H9 (cell line): ENCODE measurements around the gene TTC28. TPM values are rescaled to one million over a fixed set of nuclear protein-coding genes. Genes with fewer than 3 reads are reported as not detected.

Source experiments
- DNase-seq: peaks from one replicate; pipeline ENCODE4 v3.0.0-alpha.2; 2017
- H2AFZ ChIP-seq: one replicate; pipeline ENCODE4 v1.6.1; 2013; ENCODE audit warnings: mild to moderate bottlenecking, low read length, control low read depth, moderate library complexity
- H2AK5ac ChIP-seq: 2 replicates; pipeline ENCODE4 v1.6.1; 2013; ENCODE audit warnings: low read length, control low read depth, mixed read lengths; ENCODE audit not compliant: insufficient read length
- H2BK120ac ChIP-seq: one replicate; pipeline ENCODE4 v1.6.1; 2013; ENCODE audit warnings: low read depth, mild to moderate bottlenecking, low read length, control low read depth, inconsistent platforms; ENCODE audit not compliant: poor library complexity, severe bottlenecking
- H2BK12ac ChIP-seq: 2 replicates; pipeline ENCODE4 v1.6.1; 2013; ENCODE audit warnings: low read length, control low read depth, mixed read lengths, low read depth; ENCODE audit not compliant: insufficient read length
- H2BK15ac ChIP-seq: 2 replicates; pipeline ENCODE4 v1.6.1; 2013; ENCODE audit warnings: low read depth, low read length, control low read depth
- H2BK20ac ChIP-seq: one replicate; pipeline ENCODE4 v1.6.1; 2013; ENCODE audit warnings: low read depth, mild to moderate bottlenecking, low read length, control low read depth, inconsistent platforms; ENCODE audit not compliant: poor library complexity, severe bottlenecking
- H2BK5ac ChIP-seq: 2 replicates; pipeline ENCODE4 v1.6.1; 2013; ENCODE audit warnings: low read length, control low read depth, mixed read lengths; ENCODE audit not compliant: insufficient read length
- H3K14ac ChIP-seq: 2 replicates; pipeline ENCODE4 v1.6.1; 2013; ENCODE audit warnings: low read length, control low read depth; ENCODE audit not compliant: insufficient read depth
- H3K18ac ChIP-seq: 2 replicates; pipeline ENCODE4 v1.6.1; 2013; ENCODE audit warnings: low read depth, mild to moderate bottlenecking, mixed read lengths, low read length, control low read depth; ENCODE audit not compliant: insufficient read length
- H3K23ac ChIP-seq: 2 replicates; pipeline ENCODE4 v1.6.1; 2013; ENCODE audit warnings: low read length, control low read depth, mixed read lengths, low read depth; ENCODE audit not compliant: insufficient read length
- H3K23me2 ChIP-seq: 2 replicates; pipeline ENCODE4 v1.6.1; 2013; ENCODE audit warnings: low read depth, mild to moderate bottlenecking, mixed read lengths, low read length, control low read depth; ENCODE audit not compliant: insufficient read length, poor library complexity, severe bottlenecking
- H3K27ac ChIP-seq: 2 replicates; pipeline ENCODE4 v1.5.1; 2013; ENCODE audit warnings: low read length, control low read depth, mixed read lengths, low read depth; ENCODE audit not compliant: insufficient read length
- H3K27me3 ChIP-seq: 2 replicates; pipeline ENCODE4 v1.6.1; 2013; ENCODE audit warnings: low read length, control low read depth, inconsistent platforms; ENCODE audit not compliant: insufficient read depth
- H3K4ac ChIP-seq: 2 replicates; pipeline ENCODE4 v1.6.1; 2013; ENCODE audit warnings: low read depth, mild to moderate bottlenecking, control low read depth, inconsistent platforms, low read length, moderate library complexity
- H3K4me1 ChIP-seq: 2 replicates; pipeline ENCODE4 v1.6.1; 2013; ENCODE audit warnings: low read length, control low read depth, inconsistent platforms; ENCODE audit not compliant: insufficient read depth
- H3K4me2 ChIP-seq: 2 replicates; pipeline ENCODE4 v1.6.1; 2013; ENCODE audit warnings: low read length, control low read depth, mixed read lengths; ENCODE audit not compliant: insufficient read length, insufficient read depth
- H3K56ac ChIP-seq: 2 replicates; pipeline ENCODE4 v1.6.1; 2013; ENCODE audit warnings: low read depth, mild to moderate bottlenecking, mixed read lengths, low read length, control low read depth; ENCODE audit not compliant: insufficient read length
- H3K79me1 ChIP-seq: 2 replicates; pipeline ENCODE4 v1.6.1; 2013; ENCODE audit warnings: low read depth, mild to moderate bottlenecking, moderate library complexity, low read length, control low read depth, inconsistent platforms; ENCODE audit not compliant: insufficient read depth, poor library complexity, severe bottlenecking
- H3K79me2 ChIP-seq: 2 replicates; pipeline ENCODE4 v1.6.1; 2013; ENCODE audit warnings: low read length, control low read depth, inconsistent platforms; ENCODE audit not compliant: insufficient read depth
- H3K9ac ChIP-seq: 2 replicates; pipeline ENCODE4 v1.6.1; 2013; ENCODE audit warnings: low read length, control low read depth, mixed read lengths; ENCODE audit not compliant: insufficient read length; ENCODE audit errors: extremely low read depth
- H3K9me3 ChIP-seq: one replicate; pipeline ENCODE4 v1.6.1; 2013; ENCODE audit warnings: low read depth, low read length, inconsistent platforms; ENCODE audit not compliant: control insufficient read depth
- H3T11ph ChIP-seq: one replicate; pipeline ENCODE4 v1.6.1; 2013; ENCODE audit warnings: mild to moderate bottlenecking, low read length, control low read depth, inconsistent platforms
- H4K20me1 ChIP-seq: one replicate; pipeline ENCODE4 v1.6.1; 2013; ENCODE audit not compliant: control insufficient read depth, insufficient read length, insufficient read depth
- H4K5ac ChIP-seq: 2 replicates; pipeline ENCODE4 v1.6.1; 2013; ENCODE audit warnings: low read depth, mild to moderate bottlenecking, mixed read lengths, low read length, control low read depth; ENCODE audit not compliant: insufficient read length
- H4K8ac ChIP-seq: replicated peaks from 2 replicates; pipeline ENCODE4 v1.6.1; 2013; ENCODE audit warnings: low read length, control low read depth, mixed read lengths, low read depth; ENCODE audit not compliant: insufficient read length
- H4K91ac ChIP-seq: 2 replicates; pipeline ENCODE4 v1.6.1; 2013; ENCODE audit warnings: low read depth, mild to moderate bottlenecking, moderate library complexity, mixed read lengths, low read length, control low read depth; ENCODE audit not compliant: insufficient read length
- H3K27ac Mint-ChIP-seq, 3 experiments: 2 replicates in 2 of 3; 3 replicates in 1 of 3; pipeline ENCODE4 v1.8.0; 2020 to 2021; ENCODE audit warnings: mixed read lengths in 3 of 3, mild to moderate bottlenecking in 1 of 3, moderate library complexity in 1 of 3
- H3K27me3 Mint-ChIP-seq: 2 replicates; pipeline ENCODE4 v1.8.0; 2021; ENCODE audit warnings: low read depth, mild to moderate bottlenecking, moderate library complexity, mixed read lengths
- H3K36me3 Mint-ChIP-seq, 3 experiments: 2 replicates in 2 of 3; 3 replicates in 1 of 3; pipeline ENCODE4 v1.8.0; 2020 to 2021; ENCODE audit warnings: low read depth in 3 of 3, mixed read lengths in 3 of 3; ENCODE audit not compliant: insufficient read depth in 1 of 3
- H3K4me1 Mint-ChIP-seq, 2 experiments: 2 replicates each; pipeline ENCODE4 v1.8.0; 2020; ENCODE audit warnings: mixed read lengths in 2 of 2
- H3K4me3 Mint-ChIP-seq, 2 experiments: 2 replicates in 1 of 2; 3 replicates in 1 of 2; pipeline ENCODE4 v1.8.0; 2020 to 2021; ENCODE audit warnings: mild to moderate bottlenecking in 2 of 2, mixed read lengths in 2 of 2, moderate library complexity in 1 of 2
- H3K9me3 Mint-ChIP-seq, 2 experiments: 2 replicates in 1 of 2; 3 replicates in 1 of 2; pipeline ENCODE4 v1.8.0; 2020; ENCODE audit warnings: mild to moderate bottlenecking in 2 of 2, mixed read lengths in 2 of 2, moderate library complexity in 1 of 2
- WGBS: extraction: QIAGEN DNeasy Blood & Tissue Kit; methylation state at CpG from one replicate; pipeline ENCODE4 v1.1.7; 2013; ENCODE audit warnings: missing lambda C conversion rate, low lambda C conversion rate, mixed read lengths; ENCODE audit not compliant: insufficient read length; ENCODE audit errors: extremely low coverage; 5-methylcytosine and 5-hydroxymethylcytosine counted together
- total RNA-seq: library from RNA; stranded (reverse); gene quantifications from 2 replicates; pipeline ENCODE4 v1.2.1, GENCODE V29; 2021
- TF ChIP-seq, protein P1 (sequence below): fragments of 200-600 bp; sonication (generic); conservative IDR thresholded peaks from 3 replicates; pipeline ENCODE4 v1.8.0; 2021; ENCODE audit warnings: antibody characterized with exemption, mild to moderate bottlenecking

The TTC28 gene
- total RNA-seq, 1 experiment from 2014 or later, result 13.6 TPM

DNA sequence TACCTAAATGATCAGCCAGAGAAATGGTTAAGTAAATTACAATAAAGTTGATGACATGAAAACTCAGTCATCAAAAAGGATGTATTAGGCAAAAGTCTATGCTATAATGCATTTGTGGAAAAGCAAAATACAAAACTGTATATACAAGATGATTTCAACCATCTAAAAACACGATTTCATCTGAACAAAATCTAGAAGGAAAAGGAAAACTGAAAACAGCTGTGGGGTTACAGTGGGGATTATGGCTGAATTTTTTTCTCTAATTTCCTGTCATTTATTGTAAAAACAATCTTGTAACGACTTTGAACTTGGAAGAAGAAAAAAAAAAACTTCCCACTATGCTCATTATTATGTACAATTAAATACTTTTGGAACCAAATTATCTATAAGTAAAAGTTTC is 31.7 kb upstream of the TTC28 start:
- Histone ChIP-seq H3K14ac (no peak overlapping the region), H3K79me2 (no peaks in the 10 kb centered on the region), H2BK20ac (no peak overlapping the region), H3K27me3 (no peaks in the 10 kb centered on the region), H3K56ac (no peak overlapping the region), H3K4me2 (no peak overlapping the region), H3T11ph (no peak overlapping the region), H3K9ac (no peak overlapping the region), H4K20me1 (no peaks in the 10 kb centered on the region), H3K23ac (no peak overlapping the region), H2BK15ac (no peak overlapping the region), H2AK5ac (no peak overlapping the region), H3K4ac (no peak overlapping the region), H4K5ac (no peak overlapping the region), H3K27ac (no peak overlapping the region), H3K18ac (no peak overlapping the region), H3K9me3 (no peaks in the 10 kb centered on the region), H3K23me2 (no peaks in the 10 kb centered on the region), H2BK12ac (no peak overlapping the region), H2BK5ac (no peak overlapping the region), H3K4me1 (no peaks in the 10 kb centered on the region), H2AFZ (no peak overlapping the region), H2BK120ac (no peak overlapping the region), H4K91ac (no peak overlapping the region), H3K79me1 (no peaks in the 10 kb centered on the region), H4K8ac (no peak overlapping the region)
- TF ChIP-seq, protein P1, sequence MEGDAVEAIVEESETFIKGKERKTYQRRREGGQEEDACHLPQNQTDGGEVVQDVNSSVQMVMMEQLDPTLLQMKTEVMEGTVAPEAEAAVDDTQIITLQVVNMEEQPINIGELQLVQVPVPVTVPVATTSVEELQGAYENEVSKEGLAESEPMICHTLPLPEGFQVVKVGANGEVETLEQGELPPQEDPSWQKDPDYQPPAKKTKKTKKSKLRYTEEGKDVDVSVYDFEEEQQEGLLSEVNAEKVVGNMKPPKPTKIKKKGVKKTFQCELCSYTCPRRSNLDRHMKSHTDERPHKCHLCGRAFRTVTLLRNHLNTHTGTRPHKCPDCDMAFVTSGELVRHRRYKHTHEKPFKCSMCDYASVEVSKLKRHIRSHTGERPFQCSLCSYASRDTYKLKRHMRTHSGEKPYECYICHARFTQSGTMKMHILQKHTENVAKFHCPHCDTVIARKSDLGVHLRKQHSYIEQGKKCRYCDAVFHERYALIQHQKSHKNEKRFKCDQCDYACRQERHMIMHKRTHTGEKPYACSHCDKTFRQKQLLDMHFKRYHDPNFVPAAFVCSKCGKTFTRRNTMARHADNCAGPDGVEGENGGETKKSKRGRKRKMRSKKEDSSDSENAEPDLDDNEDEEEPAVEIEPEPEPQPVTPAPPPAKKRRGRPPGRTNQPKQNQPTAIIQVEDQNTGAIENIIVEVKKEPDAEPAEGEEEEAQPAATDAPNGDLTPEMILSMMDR, result no peak
- Mint-ChIP-seq H3K9me3 (no peaks in the 10 kb centered on the region), H3K27ac (no peak overlapping the region), H3K4me1 (peaks cover 0 to 2% of the 10 kb centered on the region in 2 experiments; a peak in 2 of 4 replicates), H3K27me3 (no peaks in the 10 kb centered on the region), H3K36me3 (peaks cover 43 to 76% (median 68%) of the 10 kb centered on the region in 3 experiments), H3K4me3 (no peak overlapping the region)
- no peak for DNase-seq
- WGBS, result no CpG with 5 or more reads among the region's 2 CpGs
